Camera-type eye (tissue), 1 donor: ENCODE measurements around the gene DYNLT5. TPM values are rescaled to one million over a fixed set of nuclear protein-coding genes. Genes with fewer than 3 reads are reported as not detected.

Experiments
- total RNA-seq: library from RNA; depleted of rRNA; stranded (reverse); fragments of >200 nt; gene quantifications from one replicate; pipeline ENCODE4 v1.2.3, GENCODE V29; 2014

Gene DYNLT5
- total RNA-seq, result 4.6 TPM

DNA sequence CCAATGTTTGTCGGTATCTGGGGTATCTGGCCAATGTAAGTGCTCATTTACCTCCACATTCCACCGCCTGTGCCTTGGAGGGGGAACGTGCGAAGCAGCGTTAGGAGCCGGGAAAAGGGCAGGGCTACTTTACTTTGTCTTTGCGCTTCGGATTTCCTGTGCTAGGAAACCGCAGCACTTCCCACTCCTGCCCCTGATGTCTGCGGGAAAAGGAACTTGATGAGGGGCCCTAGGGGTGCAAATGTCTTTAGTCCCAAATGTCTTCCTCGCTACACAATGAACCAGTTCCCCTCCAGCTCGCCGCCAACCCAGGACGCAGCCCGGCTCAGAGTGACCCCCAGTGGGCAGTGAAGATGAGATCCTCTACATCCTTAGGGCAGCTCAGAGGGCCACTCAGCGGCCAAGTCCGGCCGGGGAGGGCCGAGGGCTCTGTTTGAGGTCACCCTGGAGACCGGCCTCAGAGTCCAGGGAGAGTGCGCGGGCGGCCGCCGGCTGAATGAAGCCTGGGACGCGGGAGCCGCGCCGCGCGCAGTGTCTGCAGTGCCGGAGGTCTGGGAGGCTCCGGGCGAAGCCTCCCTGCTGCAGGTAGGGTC lies at the start of gene DYNLT5:
Gene DYNLT5, plus strand, starts transcription at position 460 of the 593 bp plus-strand sequence. CDS start 2,200 bp downstream, outside the sequence.

Other genes with a start within 250 kb of the DYNLT5 start
- gene SGIP1, start 218.3 kb upstream of the DYNLT5 start, total RNA-seq, result 108 TPM
- not detected for gene INSL5, start 48.8 kb downstream of the DYNLT5 start, total RNA-seq
- gene DNAI4, start 172.4 kb downstream of the DYNLT5 start, total RNA-seq, result 18.5 TPM
- 47.6 TPM for gene MIER1, start 172.5 kb downstream of the DYNLT5 start, total RNA-seq